Endodermal cell (in vitro differentiated cells): Measurements from ENCODE around the gene TBC1D8. TPM values are rescaled to one million over a fixed set of nuclear protein-coding genes. Genes with fewer than 3 reads are reported as not detected.

Experiments used
- DNase-seq: peaks from one replicate; pipeline ENCODE4 v3.0.0-alpha.2; 2017
- H3K27ac ChIP-seq: 2 replicates; pipeline ENCODE4 v1.5.1; 2013; ENCODE audit warnings: mild to moderate bottlenecking, low read depth, low read length, moderate library complexity
- H3K27me3 ChIP-seq: 2 replicates; pipeline ENCODE4 v1.6.1; 2013; ENCODE audit warnings: mild to moderate bottlenecking, low read length, moderate library complexity; ENCODE audit not compliant: insufficient read depth, control insufficient read depth, poor library complexity, severe bottlenecking
- H3K36me3 ChIP-seq: 2 replicates; pipeline ENCODE4 v1.7.0; 2013; ENCODE audit warnings: mild to moderate bottlenecking, low read length, moderate library complexity; ENCODE audit not compliant: control insufficient read depth, insufficient read depth
- H3K4me1 ChIP-seq: one replicate; pipeline ENCODE4 v1.7.0; 2013; ENCODE audit warnings: low read length; ENCODE audit not compliant: control insufficient read depth, insufficient read depth
- H3K4me3 ChIP-seq: 2 replicates; pipeline ENCODE4 v1.5.1; 2013; ENCODE audit warnings: mild to moderate bottlenecking, low read length, moderate library complexity
- H3K9ac ChIP-seq: 2 replicates; pipeline ENCODE4 v1.6.1; 2013; ENCODE audit warnings: mild to moderate bottlenecking, low read length, moderate library complexity; ENCODE audit not compliant: poor library complexity, severe bottlenecking; ENCODE audit errors: extremely low read depth
- H3K9me3 ChIP-seq: 2 replicates; pipeline ENCODE4 v1.6.1; 2013; ENCODE audit warnings: mild to moderate bottlenecking, low read length, moderate library complexity; ENCODE audit not compliant: control insufficient read depth
- H3K27ac Mint-ChIP-seq: 2 replicates; pipeline ENCODE4 v1.8.0; 2020; ENCODE audit warnings: mixed read lengths
- H3K27me3 Mint-ChIP-seq: 2 replicates; pipeline ENCODE4 v1.8.0; 2021; ENCODE audit warnings: mild to moderate bottlenecking, mixed read lengths; ENCODE audit not compliant: insufficient read depth
- H3K36me3 Mint-ChIP-seq: 2 replicates; pipeline ENCODE4 v1.8.0; 2020; ENCODE audit warnings: low read depth, mixed read lengths
- H3K4me1 Mint-ChIP-seq: 2 replicates; pipeline ENCODE4 v1.8.0; 2020; ENCODE audit warnings: mixed read lengths
- H3K4me3 Mint-ChIP-seq: 2 replicates; pipeline ENCODE4 v1.8.0; 2020; ENCODE audit warnings: mild to moderate bottlenecking, moderate library complexity, mixed read lengths
- H3K9me3 Mint-ChIP-seq: 2 replicates; pipeline ENCODE4 v1.8.0; 2020; ENCODE audit warnings: mild to moderate bottlenecking, mixed read lengths
- WGBS, 2 experiments: methylation state at CpG; one replicate each; pipeline versions ENCODE4 v1.1.5 to v1.1.7; 2013; ENCODE audit warnings: missing lambda C conversion rate in 2 of 2, mixed read lengths in 1 of 2; ENCODE audit not compliant: insufficient coverage in 1 of 2, insufficient read length in 1 of 2; 5-methylcytosine and 5-hydroxymethylcytosine counted together
- total RNA-seq, 2 donors: library from RNA; stranded (reverse); fragmentation: NEBNext Ultra II Directional in 1 of 2; extraction: Animal tissue kit (Norgen Biotek cat#: 25700) in 1 of 2; gene quantifications; 2 replicates in 1 of 2; 3 replicates in 1 of 2; pipeline ENCODE4 v1.2.1, GENCODE V29; 2021
- TF ChIP-seq, protein P1 (sequence below): fragments of 200-600 bp; sonication (generic); conservative IDR thresholded peaks from 2 replicates; pipeline ENCODE4 v1.5.0; 2021; ENCODE audit warnings: antibody characterized with exemption, mild to moderate bottlenecking

Gene TBC1D8
- total RNA-seq, 2 donors from 2014 or later: 14.4 to 14.5 TPM

DNA sequence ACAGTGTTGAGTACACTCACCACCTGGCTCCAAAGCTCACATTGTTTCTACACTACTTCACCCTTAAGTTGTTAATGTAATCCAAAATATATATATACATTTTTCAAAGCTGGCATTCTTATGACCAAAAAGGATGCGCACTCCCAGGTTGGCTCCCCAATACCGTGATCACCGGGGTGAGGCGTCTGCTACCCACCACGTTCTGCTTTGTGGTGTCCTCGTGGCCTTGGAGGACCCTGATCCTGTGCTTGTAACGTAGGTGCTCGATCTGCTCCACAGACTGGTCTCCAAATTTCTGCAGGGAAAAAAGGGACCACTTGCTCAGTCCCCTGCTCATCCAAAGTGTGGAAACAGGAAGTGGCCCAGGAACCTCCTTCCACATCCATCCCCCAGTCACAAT lies 123.3 kb downstream of the TBC1D8 start:
- H3K36me3 Mint-ChIP-seq: peaks cover 28% of the 10 kb centered on the region
- H3K9ac ChIP-seq: no peak overlapping the region
- no peaks in the 10 kb centered on the region for H3K9me3 ChIP-seq
- H3K27me3 Mint-ChIP-seq: no peaks in the 10 kb centered on the region
- no peaks in the 10 kb centered on the region for H3K36me3 ChIP-seq
- no peak overlapping the region for H3K27ac Mint-ChIP-seq
- 96 to 100% methylated on average over 8 of the region's 8 CpGs for WGBS, 2 experiments
- H3K4me1 ChIP-seq: no peaks in the 10 kb centered on the region
- peaks cover 4% of the 10 kb centered on the region for H3K4me1 Mint-ChIP-seq
- H3K27me3 ChIP-seq: no peaks in the 10 kb centered on the region
- H3K4me3 ChIP-seq: no peak overlapping the region
- peaks cover 6% of the 10 kb centered on the region for H3K9me3 Mint-ChIP-seq
- no peak overlapping the region for H3K4me3 Mint-ChIP-seq
- no peak overlapping the region for H3K27ac ChIP-seq
- TF ChIP-seq, protein P1, sequence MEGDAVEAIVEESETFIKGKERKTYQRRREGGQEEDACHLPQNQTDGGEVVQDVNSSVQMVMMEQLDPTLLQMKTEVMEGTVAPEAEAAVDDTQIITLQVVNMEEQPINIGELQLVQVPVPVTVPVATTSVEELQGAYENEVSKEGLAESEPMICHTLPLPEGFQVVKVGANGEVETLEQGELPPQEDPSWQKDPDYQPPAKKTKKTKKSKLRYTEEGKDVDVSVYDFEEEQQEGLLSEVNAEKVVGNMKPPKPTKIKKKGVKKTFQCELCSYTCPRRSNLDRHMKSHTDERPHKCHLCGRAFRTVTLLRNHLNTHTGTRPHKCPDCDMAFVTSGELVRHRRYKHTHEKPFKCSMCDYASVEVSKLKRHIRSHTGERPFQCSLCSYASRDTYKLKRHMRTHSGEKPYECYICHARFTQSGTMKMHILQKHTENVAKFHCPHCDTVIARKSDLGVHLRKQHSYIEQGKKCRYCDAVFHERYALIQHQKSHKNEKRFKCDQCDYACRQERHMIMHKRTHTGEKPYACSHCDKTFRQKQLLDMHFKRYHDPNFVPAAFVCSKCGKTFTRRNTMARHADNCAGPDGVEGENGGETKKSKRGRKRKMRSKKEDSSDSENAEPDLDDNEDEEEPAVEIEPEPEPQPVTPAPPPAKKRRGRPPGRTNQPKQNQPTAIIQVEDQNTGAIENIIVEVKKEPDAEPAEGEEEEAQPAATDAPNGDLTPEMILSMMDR: no peak
- no peak for DNase-seq

DNA sequence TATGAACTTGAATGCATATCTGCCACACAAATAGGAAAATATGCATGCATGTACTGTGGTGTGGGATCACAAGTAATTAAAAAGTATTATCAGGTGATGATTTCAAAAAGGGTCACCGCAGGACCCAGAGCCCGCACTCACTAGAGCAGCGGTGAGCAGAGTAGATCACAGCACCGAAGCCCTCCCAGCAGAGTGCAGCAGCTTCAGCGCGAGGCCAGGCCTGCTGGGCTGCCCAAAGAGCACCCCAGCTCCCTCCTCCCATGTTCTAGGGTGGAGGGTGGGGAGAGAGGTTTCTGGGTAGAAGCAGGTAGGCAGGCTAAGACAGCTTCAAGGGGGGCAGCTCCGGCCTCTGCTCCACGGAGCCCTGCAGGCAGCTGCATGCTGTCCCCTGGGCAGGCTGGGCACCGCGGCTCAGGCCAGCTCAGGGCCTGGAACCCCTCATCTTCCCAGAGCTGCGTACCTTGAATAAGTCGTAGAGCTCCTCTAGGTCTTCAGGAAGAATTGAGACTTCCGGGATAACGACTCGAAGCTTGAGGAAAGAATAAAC lies 124.2 kb downstream of the TBC1D8 start:
- H3K4me1 Mint-ChIP-seq: peaks cover 4% of the 10 kb centered on the region
- no peak overlapping the region for H3K9ac ChIP-seq
- H3K27me3 ChIP-seq: no peaks in the 10 kb centered on the region
- H3K36me3 ChIP-seq: no peaks in the 10 kb centered on the region
- H3K4me3 Mint-ChIP-seq: no peak overlapping the region
- no peaks in the 10 kb centered on the region for H3K9me3 ChIP-seq
- no peak overlapping the region for H3K4me3 ChIP-seq
- peaks cover 33% of the 10 kb centered on the region for H3K36me3 Mint-ChIP-seq
- DNase-seq: no peak
- no peak overlapping the region for H3K27ac ChIP-seq
- H3K27me3 Mint-ChIP-seq: no peaks in the 10 kb centered on the region
- H3K27ac Mint-ChIP-seq: peak overlapping the region; percentile 48
- H3K9me3 Mint-ChIP-seq: peaks cover 6% of the 10 kb centered on the region
- H3K4me1 ChIP-seq: no peaks in the 10 kb centered on the region
- TF ChIP-seq, protein P1: no peak
- 92 to 98% methylated on average over 8 to 15 of the region's 15 CpGs for WGBS, 2 experiments

DNA sequence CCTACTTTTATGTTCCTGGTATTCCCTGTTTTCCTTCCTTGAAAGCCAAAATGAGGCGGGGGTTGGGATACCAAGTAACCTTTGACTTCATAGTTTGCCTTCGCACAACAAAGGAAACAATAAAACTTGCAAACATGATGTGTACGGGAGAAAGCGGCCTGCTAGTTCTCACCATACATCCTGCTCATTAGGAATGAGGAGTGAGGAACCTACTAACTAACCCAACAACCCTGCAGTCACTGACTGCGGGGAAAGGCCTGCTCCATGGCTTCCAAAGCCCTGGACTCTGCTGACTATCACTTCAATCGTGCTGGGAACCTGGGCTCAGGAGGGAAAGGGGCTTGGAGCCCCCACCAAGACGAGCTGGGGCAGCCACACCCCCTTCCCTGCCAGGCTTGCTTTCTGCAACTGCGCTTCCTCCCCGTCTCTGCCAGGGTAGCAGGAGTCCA lies 124.9 kb downstream of the TBC1D8 start:
- Histone ChIP-seq H3K9me3 (no peaks in the 10 kb centered on the region), H3K36me3 (peaks cover 4% of the 10 kb centered on the region), H3K27ac (peak overlapping the region; percentile 53), H3K9ac (no peak overlapping the region), H3K4me1 (no peaks in the 10 kb centered on the region), H3K27me3 (no peaks in the 10 kb centered on the region), H3K4me3 (no peak overlapping the region)
- peaks cover 6% of the 10 kb centered on the region for H3K9me3 Mint-ChIP-seq
- H3K27ac Mint-ChIP-seq: peak overlapping the region; percentile 65
- H3K4me3 Mint-ChIP-seq: no peak overlapping the region
- TF ChIP-seq, protein P1: no peak
- H3K36me3 Mint-ChIP-seq: peaks cover 41% of the 10 kb centered on the region
- 70 to 90% methylated on average over 2 to 9 of the region's 9 CpGs for WGBS, 2 experiments
- peaks cover 4% of the 10 kb centered on the region for H3K4me1 Mint-ChIP-seq
- no peaks in the 10 kb centered on the region for H3K27me3 Mint-ChIP-seq
- no peak for DNase-seq
